GM23248 (cell line): Measurements from ENCODE around the gene IGSF11. TPM values are rescaled to one million over a fixed set of nuclear protein-coding genes. Genes with fewer than 3 reads are reported as not detected.

ENCODE experiments used
- DNase-seq: peaks from one replicate; pipeline ENCODE4 v3.0.0-alpha.2; 2015
- H2AFZ ChIP-seq: fragments of 200-600 bp; sonication (generic); 2 replicates; pipeline ENCODE4 v1.6.1; 2016; ENCODE audit warnings: antibody characterized with exemption
- H3F3A ChIP-seq: fragments of 200-600 bp; sonication (generic); 2 replicates; pipeline ENCODE4 v1.6.1; 2016; ENCODE audit warnings: mild to moderate bottlenecking, antibody characterized with exemption, mixed run types; ENCODE audit not compliant: insufficient read depth
- H3K27ac ChIP-seq: fragments of 200-600 bp; sonication (generic); 2 replicates; pipeline ENCODE4 v1.5.1; 2016; ENCODE audit warnings: mild to moderate bottlenecking
- H3K27me3 ChIP-seq: fragments of 200-600 bp; sonication (generic); replicated peaks from 2 replicates; pipeline ENCODE4 v1.6.1; 2016; ENCODE audit warnings: mild to moderate bottlenecking; ENCODE audit not compliant: insufficient read depth
- H3K36me3 ChIP-seq: fragments of 200-600 bp; sonication (generic); 2 replicates; pipeline ENCODE4 v1.6.1; 2016; ENCODE audit warnings: low read depth, mild to moderate bottlenecking
- H3K4me1 ChIP-seq: fragments of 200-600 bp; sonication (generic); 2 replicates; pipeline ENCODE4 v1.6.1; 2016; ENCODE audit warnings: mild to moderate bottlenecking; ENCODE audit not compliant: insufficient read depth
- H3K4me2 ChIP-seq: fragments of 200-600 bp; sonication (generic); one replicate; pipeline ENCODE4 v1.6.1; 2016; ENCODE audit warnings: mild to moderate bottlenecking; ENCODE audit not compliant: unreplicated experiment
- H3K4me3 ChIP-seq: fragments of 200-600 bp; sonication (generic); 2 replicates; pipeline ENCODE4 v1.5.1; 2016; ENCODE audit warnings: mild to moderate bottlenecking
- H3K79me2 ChIP-seq: fragments of 200-600 bp; sonication (generic); 2 replicates; pipeline ENCODE4 v1.6.1; 2016; ENCODE audit warnings: mild to moderate bottlenecking; ENCODE audit not compliant: insufficient read depth
- H3K9ac ChIP-seq: fragments of 200-600 bp; sonication (generic); 2 replicates; pipeline ENCODE4 v1.6.1; 2016; ENCODE audit warnings: mild to moderate bottlenecking
- H3K9me2 ChIP-seq: fragments of 200-600 bp; sonication (generic); 2 replicates; pipeline ENCODE4 v1.6.1; 2016; ENCODE audit warnings: mixed run types, mild to moderate bottlenecking, moderate library complexity; ENCODE audit not compliant: insufficient read depth
- H3K9me3 ChIP-seq: fragments of 200-600 bp; sonication (generic); one replicate; pipeline ENCODE4 v1.6.1; 2017; ENCODE audit warnings: low read depth
- H4K20me1 ChIP-seq: fragments of 200-600 bp; sonication (generic); 2 replicates; pipeline ENCODE4 v1.6.0; 2016; ENCODE audit not compliant: insufficient read depth
- EZH2 ChIP-seq: fragments of 200-600 bp; sonication (generic); IDR thresholded peaks from 2 replicates; pipeline ENCODE4 v1.6.1; 2018; ENCODE audit warnings: antibody characterized with exemption, mild to moderate bottlenecking; ENCODE audit not compliant: insufficient read depth, poor library complexity, severe bottlenecking
- EZH2phosphoT487 ChIP-seq: fragments of 200-600 bp; sonication (generic); IDR thresholded peaks from 2 replicates; pipeline ENCODE4 v1.6.1; 2018; ENCODE audit warnings: antibody characterized with exemption, moderate library complexity, mild to moderate bottlenecking, low read depth; ENCODE audit not compliant: insufficient read depth
- WGBS, 2 experiments: methylation state at CpG; one replicate each; pipeline ENCODE4 v1.1.6; 2015 to 2017; ENCODE audit warnings: low lambda C conversion rate in 2 of 2, low coverage in 1 of 2; ENCODE audit errors: missing lambda C conversion rate in 2 of 2; 5-methylcytosine and 5-hydroxymethylcytosine counted together
- in situ Hi-C: fragments of 300-500 bp; cut with MboI; formaldehyde crosslinking; loops from 2 replicates; pipeline ENCODE4 v1.15.0; 2020
- polyA plus RNA-seq: library from polyadenylated mRNA; unstranded; fragments of >200 nt; fragmentation: Nextera tagmentation; extraction: Ambion mirVana; gene quantifications from 2 replicates; pipeline ENCODE4 v1.2.1, GENCODE V29; 2016
- total RNA-seq: library from RNA; depleted of rRNA; stranded (reverse); fragments of >200 nt; shearing (Covaris generic); gene quantifications from 2 replicates; pipeline ENCODE4 v1.2.3, GENCODE V29; 2014

Gene IGSF11
- total and polyA plus RNA-seq, 2 experiments from 2014 or later = not detected

GRCh38 chr3:118931996-118932395, 102.7 kb downstream of the IGSF11 start:
- TF ChIP-seq EZH2phosphoT487 (no peak), EZH2 (no peak)
- Histone ChIP-seq H3K79me2 (no peaks in the 10 kb centered on the region), H3K27ac (no peak overlapping the region), H3K9me2 (no peaks in the 10 kb centered on the region), H3F3A (no peaks in the 10 kb centered on the region), H3K9me3 (no peaks in the 10 kb centered on the region), H3K36me3 (no peaks in the 10 kb centered on the region), H4K20me1 (no peaks in the 10 kb centered on the region), H3K27me3 (no peaks in the 10 kb centered on the region), H3K4me3 (no peak overlapping the region), H2AFZ (no peak overlapping the region), H3K4me2 (no peak overlapping the region), H3K4me1 (no peaks in the 10 kb centered on the region), H3K9ac (no peak overlapping the region)
- no peak for DNase-seq
- in situ Hi-C loops = no loop called here
- 82% methylated on average over 2 of the region's 2 CpGs for WGBS, 2 experiments

GRCh38 chr3:118927449-118927848, 107.2 kb downstream of the IGSF11 start:
- no peak for DNase-seq
- Histone ChIP-seq H3K27me3 (no peaks in the 10 kb centered on the region), H3K4me3 (no peak overlapping the region), H3K9me3 (no peaks in the 10 kb centered on the region), H3K4me2 (no peak overlapping the region), H2AFZ (no peak overlapping the region), H3K79me2 (no peaks in the 10 kb centered on the region), H3K27ac (no peak overlapping the region), H3K4me1 (no peaks in the 10 kb centered on the region), H3K9ac (no peak overlapping the region), H3F3A (no peaks in the 10 kb centered on the region), H3K36me3 (no peaks in the 10 kb centered on the region), H3K9me2 (no peaks in the 10 kb centered on the region), H4K20me1 (no peaks in the 10 kb centered on the region)
- WGBS, 2 experiments = 37 to 44% methylated on average over 6 of the region's 6 CpGs
- TF ChIP-seq EZH2 = no peak
- in situ Hi-C loops = no loop called here

- in situ Hi-C loops = no loop called here
Measured at GRCh38 chr3:118912188-118912587, 122.5 kb downstream of the IGSF11 start.

DNA sequence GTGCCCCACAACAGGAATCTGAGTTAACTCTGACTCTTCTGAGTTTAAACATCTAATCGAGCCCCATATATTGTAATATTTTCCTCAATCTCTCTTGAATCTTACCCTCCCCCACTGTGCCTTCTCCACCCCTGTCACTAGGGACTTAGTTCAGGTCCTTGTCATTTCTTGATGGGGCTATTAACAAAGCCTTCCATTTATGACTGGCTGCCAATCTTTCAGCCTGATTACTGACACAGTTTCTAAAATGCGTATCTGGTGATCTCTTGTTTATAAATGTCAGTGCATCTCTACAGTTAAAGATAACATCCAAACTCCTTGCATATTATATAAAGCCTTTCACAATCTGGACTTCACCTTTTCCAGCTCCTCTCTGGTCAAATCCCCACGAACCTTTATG, 124.3 kb downstream of the IGSF11 start:
- no peaks in the 10 kb centered on the region for H3K79me2 ChIP-seq
- H3K9me3 ChIP-seq = no peaks in the 10 kb centered on the region
- no peak overlapping the region for H3K4me3 ChIP-seq
- H3K9me2 ChIP-seq = no peaks in the 10 kb centered on the region
- H2AFZ ChIP-seq = no peak overlapping the region
- H3K27ac ChIP-seq = no peak overlapping the region
- no peaks in the 10 kb centered on the region for H3K36me3 ChIP-seq
- no peaks in the 10 kb centered on the region for H3K4me1 ChIP-seq
- H3F3A ChIP-seq = no peaks in the 10 kb centered on the region
- no peak overlapping the region for H3K9ac ChIP-seq
- no peak overlapping the region for H3K4me2 ChIP-seq
- no peak for DNase-seq
- 41 to 53% methylated on average over 3 of the region's 3 CpGs for WGBS, 2 experiments
- H3K27me3 ChIP-seq = no peaks in the 10 kb centered on the region
- no peak for TF ChIP-seq EZH2
- in situ Hi-C loops = no loop called here
- H4K20me1 ChIP-seq = no peaks in the 10 kb centered on the region

More at GRCh38 chr3:118912188-118912587, 122.5 kb downstream of the IGSF11 start:
- Histone ChIP-seq H3K4me3 (no peak overlapping the region), H3K9me3 (no peaks in the 10 kb centered on the region), H2AFZ (no peak overlapping the region), H3K9ac (no peak overlapping the region), H3K4me1 (no peaks in the 10 kb centered on the region), H3K4me2 (no peak overlapping the region), H3K27me3 (no peaks in the 10 kb centered on the region), H3K27ac (no peak overlapping the region), H4K20me1 (no peaks in the 10 kb centered on the region), H3K9me2 (no peaks in the 10 kb centered on the region), H3K79me2 (no peaks in the 10 kb centered on the region), H3K36me3 (no peaks in the 10 kb centered on the region), H3F3A (no peaks in the 10 kb centered on the region)
- DNase-seq = no peak
- WGBS, 2 experiments = 28 to 40% methylated on average over 3 of the region's 3 CpGs
- no peak for TF ChIP-seq EZH2
- no peak for TF ChIP-seq EZH2phosphoT487

GRCh38 chr3:118909763-118910162, 124.9 kb downstream of the IGSF11 start:
- no peaks in the 10 kb centered on the region for H3K4me1 ChIP-seq
- no peak overlapping the region for H3K4me2 ChIP-seq
- no peaks in the 10 kb centered on the region for H3F3A ChIP-seq
- H3K9me3 ChIP-seq = no peaks in the 10 kb centered on the region
- in situ Hi-C loops = no loop called here
- TF ChIP-seq EZH2 = no peak
- TF ChIP-seq EZH2phosphoT487 = no peak
- no peak overlapping the region for H2AFZ ChIP-seq
- H3K9ac ChIP-seq = no peak overlapping the region
- no peak overlapping the region for H3K27ac ChIP-seq
- H3K4me3 ChIP-seq = no peak overlapping the region
- H3K9me2 ChIP-seq = no peaks in the 10 kb centered on the region
- H4K20me1 ChIP-seq = no peaks in the 10 kb centered on the region
- no peaks in the 10 kb centered on the region for H3K36me3 ChIP-seq
- DNase-seq = peak; percentile 5
- no peaks in the 10 kb centered on the region for H3K79me2 ChIP-seq
- H3K27me3 ChIP-seq = no peaks in the 10 kb centered on the region
